Stimulated activated CD4-positive, alpha-beta T cell treated with anti-CD3 and anti-CD28 coated beads, Interleukin-1b, Interleukin-23, amount 100 ng/mL, for 48 hours (primary cell): ENCODE results near the gene MCEMP1.

ENCODE experiments used
- DNase-seq: peaks from one replicate; pipeline ENCODE4 v3.0.0-alpha.2; 2020

MCEMP1 gene

GRCh38 chr19:7643629-7644549 is 33.0 kb upstream of the MCEMP1 start:
- peak; percentile 52 for DNase-seq

- no peak for DNase-seq
Observed at GRCh38 chr19:7644550-7644877, 32.4 kb upstream of the MCEMP1 start.

- no peak for DNase-seq
Observed at GRCh38 chr19:7645163-7645562, 31.7 kb upstream of the MCEMP1 start.

- DNase-seq = no peak
Observed at GRCh38 chr19:7645656-7646425, 31.0 kb upstream of the MCEMP1 start.

- DNase-seq = no peak
Observed at GRCh38 chr19:7646426-7646700, 30.5 kb upstream of the MCEMP1 start.

- DNase-seq = no peak
Observed at GRCh38 chr19:7647156-7647555, 29.7 kb upstream of the MCEMP1 start.

GRCh38 chr19:7648265-7649014 is 28.4 kb upstream of the MCEMP1 start:
- DNase-seq = no peak

GRCh38 chr19:7650148-7650547 is 26.7 kb upstream of the MCEMP1 start:
- no peak for DNase-seq

- peak; percentile 84 for DNase-seq
Observed at GRCh38 chr19:7652061-7652641, 24.7 kb upstream of the MCEMP1 start.

GRCh38 chr19:7654401-7654800 is 22.5 kb upstream of the MCEMP1 start:
- no peak for DNase-seq

- DNase-seq = no peak
Observed at GRCh38 chr19:7655581-7655980, 21.3 kb upstream of the MCEMP1 start.

GRCh38 chr19:7657131-7657751 is 19.6 kb upstream of the MCEMP1 start:
- DNase-seq = peak; percentile 45

GRCh38 chr19:7658219-7658686 is 18.6 kb upstream of the MCEMP1 start:
- DNase-seq = peak; percentile 58

- no peak for DNase-seq
Observed at GRCh38 chr19:7661744-7662538, 14.9 kb upstream of the MCEMP1 start.

GRCh38 chr19:7662657-7663056 is 14.2 kb upstream of the MCEMP1 start:
- no peak for DNase-seq

GRCh38 chr19:7663706-7664105 is 13.2 kb upstream of the MCEMP1 start:
- DNase-seq = no peak

- DNase-seq = no peak
Observed at GRCh38 chr19:7665076-7665475, 11.8 kb upstream of the MCEMP1 start.

GRCh38 chr19:7668842-7669241 is 8.0 kb upstream of the MCEMP1 start, which contains the start of gene RETN:
RETN (plus strand) TSS chr19:7669049; CDS start chr19:7669327, 278 bp downstream.
- no peak for DNase-seq

GRCh38 chr19:7669641-7670040 is 7.2 kb upstream of the MCEMP1 start:
- no peak for DNase-seq

GRCh38 chr19:7670150-7670783 is 6.6 kb upstream of the MCEMP1 start:
- peak; percentile 20 for DNase-seq

- DNase-seq = no peak
Observed at GRCh38 chr19:7670790-7671189, 6.1 kb upstream of the MCEMP1 start.
